Fibroblast of lung (primary cell): ENCODE measurements around the gene KLHL6. TPM values are rescaled to one million over a fixed set of nuclear protein-coding genes. Genes with fewer than 3 reads are reported as not detected.

Experiments used
- DNase-seq, 2 donors: peaks; one replicate each; pipeline versions ENCODE4 v3.0.0 to v3.0.0-alpha.2; 2010; ENCODE audit warnings: low read depth in 2 of 2
- H2AFZ ChIP-seq: 2 replicates; pipeline ENCODE4 v1.5.1; 2012; ENCODE audit warnings: low read length, control low read depth, inconsistent platforms
- H3K27ac ChIP-seq: 2 replicates; pipeline ENCODE4 v1.5.1; 2011; ENCODE audit warnings: low read length, control low read depth; ENCODE audit not compliant: insufficient read depth
- H3K27me3 ChIP-seq: 2 replicates; pipeline ENCODE4 v1.5.1; 2011; ENCODE audit warnings: mild to moderate bottlenecking, low read length; ENCODE audit not compliant: control insufficient read depth, insufficient read depth
- H3K36me3 ChIP-seq: 2 replicates; pipeline ENCODE4 v1.5.1; 2011; ENCODE audit warnings: low read length; ENCODE audit not compliant: control insufficient read depth, insufficient read depth
- H3K4me1 ChIP-seq: 2 replicates; pipeline ENCODE4 v1.5.1; 2011; ENCODE audit warnings: low read length; ENCODE audit not compliant: control insufficient read depth, insufficient read depth; ENCODE audit errors: extremely low read depth
- H3K4me2 ChIP-seq: 2 replicates; pipeline ENCODE4 v1.5.1; 2011; ENCODE audit warnings: low read length, control low read depth; ENCODE audit not compliant: insufficient read depth; ENCODE audit errors: extremely low read depth
- H3K4me3 ChIP-seq, 4 experiments: fragments of 200-600 bp in 1 of 4; sonication (generic) in 1 of 4; replicated peaks in 1 of 4; 2 replicates each; pipeline ENCODE4 v1.5.1; 2011 to 2016; ENCODE audit warnings: low read length in 4 of 4, low read depth in 3 of 4, mild to moderate bottlenecking in 3 of 4, control low read depth in 2 of 4, inconsistent platforms in 1 of 4, mixed read lengths in 1 of 4; ENCODE audit not compliant: insufficient read depth in 1 of 4; ENCODE audit errors: control extremely low read depth in 1 of 4
- H3K79me2 ChIP-seq: 2 replicates; pipeline ENCODE4 v1.5.1; 2012; ENCODE audit warnings: mild to moderate bottlenecking, low read length, inconsistent platforms; ENCODE audit not compliant: control insufficient read depth, insufficient read depth
- H3K9ac ChIP-seq: 2 replicates; pipeline ENCODE4 v1.5.1; 2011; ENCODE audit warnings: mild to moderate bottlenecking, low read length, control low read depth; ENCODE audit not compliant: insufficient read depth
- H3K9me3 ChIP-seq: 2 replicates; pipeline ENCODE4 v1.5.1; 2012; ENCODE audit warnings: low read depth, low read length; ENCODE audit not compliant: control insufficient read depth, insufficient read depth
- H4K20me1 ChIP-seq: 2 replicates; pipeline ENCODE4 v1.5.1; 2011; ENCODE audit warnings: low read length; ENCODE audit not compliant: control insufficient read depth, insufficient read depth; ENCODE audit errors: extremely low read depth
- EZH2 ChIP-seq: IDR thresholded peaks from 2 replicates; pipeline ENCODE4 v1.5.1; 2012; ENCODE audit warnings: low read length, control low read depth, mild to moderate bottlenecking; ENCODE audit errors: missing control alignments
- polyA plus RNA-seq, 2 donors: library from polyadenylated mRNA; depleted of rRNA in 1 of 2; stranded (reverse) in 1 of 2; unstranded in 1 of 2; fragments of >200 nt; gene quantifications; 2 replicates each; pipeline ENCODE4 v1.2.1, GENCODE V29; 2011 to 2012; ENCODE audit warnings: missing spikeins in 1 of 2
- total RNA-seq: library from RNA; depleted of rRNA; stranded (reverse); fragments of >200 nt; gene quantifications from 2 replicates; pipeline ENCODE4 v1.2.1, GENCODE V29; 2014
- TF ChIP-seq, protein P1 (sequence below), 2 donors: IDR thresholded peaks in 1 of 2; conservative IDR thresholded peaks in 1 of 2; 1 replicate in 1 of 2; 2 replicates in 1 of 2; pipeline ENCODE4 v1.5.1; 2011 to 2012; ENCODE audit warnings: low read length in 2 of 2, control low read depth in 1 of 2, inconsistent platforms in 1 of 2, low read depth in 1 of 2, mild to moderate bottlenecking in 1 of 2

KLHL6 gene
- total and polyA plus RNA-seq, 2 donors (not counting 1 experiment from before 2014, with no cell fraction given), result not detected

DNA sequence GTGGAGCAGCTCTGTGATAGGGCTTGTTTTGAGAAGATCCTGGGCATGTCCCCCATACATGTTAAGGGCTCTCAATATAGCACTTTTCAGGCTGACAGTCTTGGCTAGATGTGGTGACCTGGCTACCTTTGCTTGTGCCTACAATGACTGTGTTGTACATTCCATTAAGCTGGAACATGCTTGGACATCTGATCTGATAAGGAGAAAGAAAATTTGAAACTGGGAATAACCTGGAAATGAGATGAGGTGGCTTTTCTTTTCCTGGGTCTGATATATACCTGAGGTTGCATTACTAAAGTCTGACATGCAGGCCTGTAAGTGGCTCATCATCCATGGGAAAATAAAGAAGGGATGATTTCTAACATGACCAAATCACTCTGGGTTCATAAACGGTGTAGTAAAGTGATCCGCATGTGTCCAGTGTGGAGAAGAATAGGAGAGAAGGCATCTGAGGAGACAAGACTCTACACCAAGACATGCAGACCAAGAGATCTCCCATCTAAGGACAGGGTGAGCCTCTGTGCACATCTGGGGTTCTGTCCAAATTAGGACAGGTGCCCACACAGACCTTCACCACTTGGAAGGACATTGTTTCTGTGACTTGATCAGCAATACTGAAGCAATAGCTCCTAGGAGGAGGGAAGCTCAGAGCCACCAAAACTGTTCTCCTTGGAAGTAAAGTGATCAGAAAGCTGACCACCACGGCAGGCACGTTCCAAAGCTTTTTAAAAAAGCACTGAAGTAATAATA is 62.0 kb downstream of the KLHL6 start:
- Histone ChIP-seq H2AFZ (no peak overlapping the region), H3K27me3 (no peaks in the 10 kb centered on the region), H3K9me3 (no peaks in the 10 kb centered on the region), H3K4me1 (no peaks in the 10 kb centered on the region), H3K4me2 (no peak overlapping the region), H3K4me3 (no peak overlapping the region), H3K79me2 (no peaks in the 10 kb centered on the region), H3K27ac (no peak overlapping the region), H3K36me3 (no peaks in the 10 kb centered on the region), H3K9ac (no peak overlapping the region), H4K20me1 (no peaks in the 10 kb centered on the region)
- DNase-seq, result no peak
- TF ChIP-seq, protein P1, sequence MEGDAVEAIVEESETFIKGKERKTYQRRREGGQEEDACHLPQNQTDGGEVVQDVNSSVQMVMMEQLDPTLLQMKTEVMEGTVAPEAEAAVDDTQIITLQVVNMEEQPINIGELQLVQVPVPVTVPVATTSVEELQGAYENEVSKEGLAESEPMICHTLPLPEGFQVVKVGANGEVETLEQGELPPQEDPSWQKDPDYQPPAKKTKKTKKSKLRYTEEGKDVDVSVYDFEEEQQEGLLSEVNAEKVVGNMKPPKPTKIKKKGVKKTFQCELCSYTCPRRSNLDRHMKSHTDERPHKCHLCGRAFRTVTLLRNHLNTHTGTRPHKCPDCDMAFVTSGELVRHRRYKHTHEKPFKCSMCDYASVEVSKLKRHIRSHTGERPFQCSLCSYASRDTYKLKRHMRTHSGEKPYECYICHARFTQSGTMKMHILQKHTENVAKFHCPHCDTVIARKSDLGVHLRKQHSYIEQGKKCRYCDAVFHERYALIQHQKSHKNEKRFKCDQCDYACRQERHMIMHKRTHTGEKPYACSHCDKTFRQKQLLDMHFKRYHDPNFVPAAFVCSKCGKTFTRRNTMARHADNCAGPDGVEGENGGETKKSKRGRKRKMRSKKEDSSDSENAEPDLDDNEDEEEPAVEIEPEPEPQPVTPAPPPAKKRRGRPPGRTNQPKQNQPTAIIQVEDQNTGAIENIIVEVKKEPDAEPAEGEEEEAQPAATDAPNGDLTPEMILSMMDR (conservative IDR thresholded peaks at IDR 0.05 in 1 of 2, IDR thresholded peaks at IDR 0.05 in 1 of 2; ENCODE audit: low read depth in 1 of 2, low read length in 2 of 2), result no peak
- no peak for TF ChIP-seq EZH2

DNA sequence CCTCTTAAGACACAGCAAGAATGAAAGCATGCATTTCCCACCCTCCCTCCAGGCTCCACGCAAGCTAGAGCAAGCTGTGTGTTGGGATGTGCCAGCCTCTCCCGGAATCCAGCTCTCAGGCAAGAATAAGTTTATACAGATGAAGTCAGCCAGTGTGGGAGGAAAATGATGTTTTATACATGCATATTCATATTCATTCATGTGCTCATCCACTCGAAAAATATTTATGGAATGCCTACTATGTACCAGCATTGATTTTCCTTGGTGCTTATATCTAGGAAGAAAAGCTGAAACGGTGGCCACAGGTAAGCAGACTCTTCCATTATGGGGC is 62.7 kb downstream of the KLHL6 start:
- H2AFZ ChIP-seq, result no peak overlapping the region
- H3K9me3 ChIP-seq, result no peaks in the 10 kb centered on the region
- no peaks in the 10 kb centered on the region for H3K36me3 ChIP-seq
- H3K4me2 ChIP-seq, result no peak overlapping the region
- no peak overlapping the region for H3K27ac ChIP-seq
- no peak overlapping the region for H3K9ac ChIP-seq
- H3K79me2 ChIP-seq, result no peaks in the 10 kb centered on the region
- DNase-seq, result peak in 1 of 2 donors; percentile 38
- no peaks in the 10 kb centered on the region for H3K27me3 ChIP-seq
- TF ChIP-seq EZH2, result no peak
- TF ChIP-seq, protein P1 (conservative IDR thresholded peaks at IDR 0.05 in 1 of 2, IDR thresholded peaks at IDR 0.05 in 1 of 2; ENCODE audit: low read depth in 1 of 2, low read length in 2 of 2), result no peak
- no peaks in the 10 kb centered on the region for H3K4me1 ChIP-seq
- H3K4me3 ChIP-seq, result no peak overlapping the region
- no peaks in the 10 kb centered on the region for H4K20me1 ChIP-seq

DNA sequence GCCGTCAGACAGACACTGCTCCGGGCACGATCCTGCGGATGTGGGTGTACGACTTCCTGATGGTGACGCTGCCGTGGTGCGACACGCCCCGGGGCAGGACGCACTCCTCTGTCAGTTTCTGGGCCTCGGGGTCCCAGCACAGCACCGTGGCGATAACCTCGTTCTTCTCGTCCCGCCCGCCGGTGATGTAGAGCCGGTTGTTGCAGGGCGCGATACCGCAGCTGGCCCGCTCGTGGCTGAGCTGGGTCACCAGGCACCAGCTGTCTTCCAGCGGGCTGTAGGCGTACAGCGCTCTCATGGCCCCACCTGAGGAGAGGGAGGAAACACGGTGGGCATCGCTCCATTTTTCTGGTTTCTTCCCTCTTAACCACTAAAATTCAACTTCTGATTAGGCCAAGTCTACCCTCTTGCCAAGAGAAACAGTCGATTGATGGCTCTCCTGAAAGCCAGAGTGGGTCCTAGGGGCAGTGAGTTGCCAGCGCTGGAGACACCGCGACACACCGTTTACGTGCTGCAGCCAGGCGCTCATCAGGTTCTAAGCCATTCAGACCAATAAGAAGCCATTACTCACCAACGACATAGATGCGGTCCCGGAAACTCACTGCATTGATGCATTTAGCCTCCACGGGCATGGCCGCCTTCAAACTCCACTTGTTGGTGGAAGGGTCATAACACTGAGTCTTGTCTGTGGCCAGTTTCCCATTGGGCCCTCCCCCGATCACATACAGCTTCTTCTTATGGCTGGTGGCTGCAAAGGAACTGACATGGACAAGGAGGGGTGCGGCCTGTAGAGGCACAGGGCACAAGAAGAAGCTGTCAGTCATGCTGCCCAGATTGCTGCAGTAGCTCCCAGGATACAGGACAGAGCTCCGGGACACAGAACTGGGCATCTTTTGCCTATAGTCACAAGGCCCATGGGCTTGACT is 63.3 kb downstream of the KLHL6 start:
- H4K20me1 ChIP-seq, result no peaks in the 10 kb centered on the region
- H3K9ac ChIP-seq, result no peak overlapping the region
- no peaks in the 10 kb centered on the region for H3K36me3 ChIP-seq
- TF ChIP-seq EZH2, result no peak
- TF ChIP-seq, protein P1 (conservative IDR thresholded peaks at IDR 0.05 in 1 of 2, IDR thresholded peaks at IDR 0.05 in 1 of 2; ENCODE audit: low read depth in 1 of 2, low read length in 2 of 2), result no peak
- no peak overlapping the region for H3K4me2 ChIP-seq
- H2AFZ ChIP-seq, result no peak overlapping the region
- no peak overlapping the region for H3K4me3 ChIP-seq
- no peaks in the 10 kb centered on the region for H3K27me3 ChIP-seq
- no peaks in the 10 kb centered on the region for H3K79me2 ChIP-seq
- no peaks in the 10 kb centered on the region for H3K4me1 ChIP-seq
- DNase-seq, result no peak
- H3K9me3 ChIP-seq, result no peaks in the 10 kb centered on the region
- H3K27ac ChIP-seq, result no peak overlapping the region
